Sciatic nerve (tissue), 2 donors: Measurements from ENCODE around the gene BMP2. TPM values are rescaled to one million over a fixed set of nuclear protein-coding genes. Genes with fewer than 3 reads are reported as not detected.

Experiments used
- ATAC-seq: fragments of 200-7000 bp; cut with Tn5 transposase; one replicate; pipeline ENCODE4 v1.9.1; 2020; ENCODE audit warnings: mild to moderate bottlenecking, moderate library complexity
- DNase-seq: peaks from one replicate; pipeline ENCODE4 v3.0.0-alpha.2; 2020; ENCODE audit warnings: low spot score
- intact Hi-C: fragments of 100-400 bp; cut with DNase I; formaldehyde crosslinking; loops from one replicate; pipeline ENCODE4 v1.14.2; 2022
- total RNA-seq: library from RNA; stranded (reverse); fragmentation: NEBNext Ultra II Directional; extraction: Animal tissue kit (Norgen Biotek cat#: 25700); gene quantifications from one replicate; pipeline ENCODE4 v1.2.1, GENCODE V29; 2021
- donor health status: DM: no; HTN: no; CAD: no.
- donor health status: DM: no; HTN: no; CAD: no.

The BMP2 gene
- 6.1 TPM for total RNA-seq

- DNase-seq, result peak; percentile 66
- intact Hi-C loops, result no loop called here
- ATAC-seq, result peak; percentile 65
Measured at GRCh38 chr20:6767536-6768227, at the start of gene BMP2. Gene BMP2 (plus strand): TSS chr20:6767686. CDS start chr20:6770127, 2,441 bp downstream.

- intact Hi-C loops, result no loop called here
- DNase-seq, result no peak
- no peak for ATAC-seq
Measured at GRCh38 chr20:6718662-6719368, 48.7 kb upstream of the BMP2 start.

GRCh38 chr20:6719369-6719721 is 48.1 kb upstream of the BMP2 start:
- intact Hi-C loops, result no loop called here
- ATAC-seq (no peak), DNase-seq (no peak)

- no peak for ATAC-seq
- intact Hi-C loops, result no loop called here
- DNase-seq, result no peak
Measured at GRCh38 chr20:6726761-6727160, 40.7 kb upstream of the BMP2 start.

GRCh38 chr20:6730672-6731328 is 36.7 kb upstream of the BMP2 start:
- intact Hi-C loops, result no loop called here
- DNase-seq (no peak), ATAC-seq (no peak)

- peak; percentile 91 for ATAC-seq
- intact Hi-C loops, result no loop called here
- no peak for DNase-seq
Measured at GRCh38 chr20:6732001-6732447, 35.5 kb upstream of the BMP2 start.

- DNase-seq (no peak), ATAC-seq (no peak)
- intact Hi-C loops, result no loop called here
Measured at GRCh38 chr20:6732851-6733250, 34.6 kb upstream of the BMP2 start.

- DNase-seq (no peak), ATAC-seq (no peak)
- intact Hi-C loops, result no loop called here
Measured at GRCh38 chr20:6733965-6734364, 33.5 kb upstream of the BMP2 start.

GRCh38 chr20:6735942-6736845 is 31.3 kb upstream of the BMP2 start:
- intact Hi-C loops, result no loop called here
- DNase-seq (no peak), ATAC-seq (peak; percentile 59)

GRCh38 chr20:6739406-6739805 is 28.1 kb upstream of the BMP2 start:
- no peak for DNase-seq
- intact Hi-C loops, result no loop called here
- peak; percentile 49 for ATAC-seq

GRCh38 chr20:6740096-6740495 is 27.4 kb upstream of the BMP2 start:
- DNase-seq (no peak), ATAC-seq (no peak)
- intact Hi-C loops, result no loop called here

- intact Hi-C loops, result no loop called here
- ATAC-seq (no peak), DNase-seq (no peak)
Measured at GRCh38 chr20:6744180-6744579, 23.3 kb upstream of the BMP2 start.

GRCh38 chr20:6744805-6745204 is 22.7 kb upstream of the BMP2 start:
- ATAC-seq (no peak), DNase-seq (no peak)
- intact Hi-C loops, result no loop called here

GRCh38 chr20:6746901-6747609 is 20.4 kb upstream of the BMP2 start:
- DNase-seq (no peak), ATAC-seq (no peak)
- intact Hi-C loops, result no loop called here

- intact Hi-C loops, result no loop called here
- no peak for ATAC-seq
Measured at GRCh38 chr20:6750438-6750837, 17.0 kb upstream of the BMP2 start.

GRCh38 chr20:6756693-6757595 is 10.5 kb upstream of the BMP2 start:
- intact Hi-C loops, result no loop called here
- ATAC-seq (no peak), DNase-seq (no peak)

More at GRCh38 chr20:6750438-6750837, 17.0 kb upstream of the BMP2 start:
- no peak for DNase-seq

- intact Hi-C loops, result no loop called here
- DNase-seq (no peak), ATAC-seq (no peak)
Measured at GRCh38 chr20:6764619-6765018, 2.9 kb upstream of the BMP2 start.
